NCI-H1092 treated with DMSO at 0.1 percent for 48 hours (cell line): ENCODE results near the gene SF3B3.

Experiments
- DNase-seq: peaks from one replicate; lab custom pipeline; 2025; lab: John Stamatoyannopoulos, UW

SF3B3 gene

GRCh38 chr16:70523743-70524398, at the start of gene SF3B3:
Gene SF3B3 (plus strand): TSS chr16:70523816. CDS start chr16:70526657, 2,841 bp downstream.
- DNase-seq: peak; percentile 90

- no peak for DNase-seq
These were observed 49.1 kb upstream of the SF3B3 start for GRCh38 chr16:70474320-70475053.

GRCh38 chr16:70475054-70475871, 48.4 kb upstream of the SF3B3 start:
- no peak for DNase-seq

- no peak for DNase-seq
These were observed 47.2 kb upstream of the SF3B3 start for GRCh38 chr16:70476272-70477020.

- no peak for DNase-seq
These were observed 45.4 kb upstream of the SF3B3 start for GRCh38 chr16:70478169-70478568.

- no peak for DNase-seq
These were observed 44.7 kb upstream of the SF3B3 start for GRCh38 chr16:70478912-70479341.

- DNase-seq: no peak
These were observed 43.2 kb upstream of the SF3B3 start for GRCh38 chr16:70480127-70481105.

- DNase-seq: no peak
These were observed 41.6 kb upstream of the SF3B3 start for GRCh38 chr16:70481929-70482536.

- no peak for DNase-seq
These were observed 41.0 kb upstream of the SF3B3 start for GRCh38 chr16:70482624-70483023.

GRCh38 chr16:70483426-70483825, 40.2 kb upstream of the SF3B3 start:
- no peak for DNase-seq

- no peak for DNase-seq
These were observed 38.7 kb upstream of the SF3B3 start for GRCh38 chr16:70484867-70485266.

- DNase-seq: no peak
These were observed 33.4 kb upstream of the SF3B3 start for GRCh38 chr16:70490261-70490660.

GRCh38 chr16:70493802-70494201, 29.8 kb upstream of the SF3B3 start:
- no peak for DNase-seq

- DNase-seq: no peak
These were observed 29.3 kb upstream of the SF3B3 start for GRCh38 chr16:70494202-70494770.

- DNase-seq: no peak
These were observed 28.8 kb upstream of the SF3B3 start for GRCh38 chr16:70494777-70495176.

GRCh38 chr16:70495425-70496182, 28.0 kb upstream of the SF3B3 start:
- DNase-seq: no peak

GRCh38 chr16:70496513-70496912, 27.1 kb upstream of the SF3B3 start:
- no peak for DNase-seq

GRCh38 chr16:70508752-70509151, 14.9 kb upstream of the SF3B3 start:
- DNase-seq: no peak

GRCh38 chr16:70510216-70510615, 13.4 kb upstream of the SF3B3 start:
- no peak for DNase-seq
